ENCODE measurements around the gene PTRH1.

The PTRH1 gene

GRCh38 chr9:127749090-127749787 lies 33.8 kb upstream of the PTRH1 start:
- DNase-seq (ENCODE audit: low read depth in 2 of 2) = no peak
- TF ChIP-seq CTCF (IDR thresholded peaks at IDR 0.05; ENCODE audit: low read depth, low read length) = no peak
- no peak overlapping the region for H3K4me3 ChIP-seq (replicated peaks in 1 of 2; ENCODE audit: low read depth in 2 of 2, low read length in 2 of 2)

- no peak for TF ChIP-seq CTCF (IDR thresholded peaks at IDR 0.05; ENCODE audit: low read depth, low read length)
- no peak for DNase-seq (ENCODE audit: low read depth in 2 of 2)
- H3K4me3 ChIP-seq (replicated peaks in 1 of 2; ENCODE audit: low read depth in 2 of 2, low read length in 2 of 2) = no peak overlapping the region
These were observed 31.6 kb upstream of the PTRH1 start for GRCh38 chr9:127746959-127747569.

GRCh38 chr9:127744398-127745110 lies 29.1 kb upstream of the PTRH1 start:
- DNase-seq (ENCODE audit: low read depth in 2 of 2) = no peak
- no peak for TF ChIP-seq CTCF (IDR thresholded peaks at IDR 0.05; ENCODE audit: low read depth, low read length)
- H3K4me3 ChIP-seq (replicated peaks in 1 of 2; ENCODE audit: low read depth in 2 of 2, low read length in 2 of 2) = no peak overlapping the region

GRCh38 chr9:127742435-127743088 lies 27.1 kb upstream of the PTRH1 start:
- peak overlapping the region in 1 of 2 donors; percentile 17 for H3K4me3 ChIP-seq (replicated peaks in 1 of 2; ENCODE audit: low read depth in 2 of 2, low read length in 2 of 2)
- TF ChIP-seq CTCF (IDR thresholded peaks at IDR 0.05; ENCODE audit: low read depth, low read length) = no peak
- DNase-seq (ENCODE audit: low read depth in 2 of 2) = peak in 1 of 2 donors; percentile 23

- no peak for TF ChIP-seq CTCF (IDR thresholded peaks at IDR 0.05; ENCODE audit: low read depth, low read length)
- no peak overlapping the region for H3K4me3 ChIP-seq (replicated peaks in 1 of 2; ENCODE audit: low read depth in 2 of 2, low read length in 2 of 2)
- peak in 1 of 2 donors; percentile 21 for DNase-seq (ENCODE audit: low read depth in 2 of 2)
These were observed 26.5 kb upstream of the PTRH1 start for GRCh38 chr9:127741831-127742434.

GRCh38 chr9:127739614-127740330 lies 24.3 kb upstream of the PTRH1 start:
- no peak for TF ChIP-seq CTCF (IDR thresholded peaks at IDR 0.05; ENCODE audit: low read depth, low read length)
- peak; percentile 18 to 37 for DNase-seq (ENCODE audit: low read depth in 2 of 2)
- H3K4me3 ChIP-seq (replicated peaks in 1 of 2; ENCODE audit: low read depth in 2 of 2, low read length in 2 of 2) = no peak overlapping the region

Data from cardiac fibroblast (primary cell).